Muscle of arm (tissue), 12 donors: Measurements from ENCODE around the gene SRSF4. TPM values are rescaled to one million over a fixed set of nuclear protein-coding genes. Genes with fewer than 3 reads are reported as not detected.
A peak's percentile ranks its signal among the peaks of the same experiment; 100 is the strongest.
"Not testable (repeated sequence)": the region's sequence is repeated elsewhere in the genome, so short reads cannot be mapped to it uniquely, and the experiment has no call there.

Source experiments
- DNase-seq: peaks from one replicate; pipeline ENCODE4 v3.0.0-alpha.2; 2013
- polyA plus RNA-seq, 12 donors: library from polyadenylated mRNA; unstranded; fragments of 120-200 nt; gene quantifications; one replicate each; pipeline ENCODE4 v1.2.1, GENCODE V29; 2013; ENCODE audit not compliant: insufficient read length in 12 of 12

The SRSF4 gene
- polyA plus RNA-seq, 12 donors = 50.8 to 138 (median 63.4) TPM

DNA sequence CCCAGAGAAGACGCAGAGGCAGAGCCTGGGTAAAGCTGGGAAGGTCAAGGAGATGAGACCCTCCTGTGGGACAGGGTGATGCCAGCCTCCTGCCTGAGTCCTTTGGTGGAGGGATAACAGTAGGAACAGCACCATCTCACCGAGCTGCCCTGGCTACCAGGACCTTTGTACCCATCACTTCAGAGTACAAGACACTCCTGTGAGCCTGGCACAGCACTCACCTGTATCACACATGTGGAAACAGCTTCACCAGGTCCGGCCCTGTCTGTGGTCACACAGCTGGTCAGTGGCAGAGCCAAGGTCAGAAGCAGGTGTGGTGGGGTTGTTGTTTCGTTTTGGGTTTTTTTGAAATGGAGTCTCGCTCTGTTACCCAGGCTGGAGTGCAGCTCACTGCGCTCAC is 53.0 kb downstream of the SRSF4 start:
- no peak for DNase-seq

DNA sequence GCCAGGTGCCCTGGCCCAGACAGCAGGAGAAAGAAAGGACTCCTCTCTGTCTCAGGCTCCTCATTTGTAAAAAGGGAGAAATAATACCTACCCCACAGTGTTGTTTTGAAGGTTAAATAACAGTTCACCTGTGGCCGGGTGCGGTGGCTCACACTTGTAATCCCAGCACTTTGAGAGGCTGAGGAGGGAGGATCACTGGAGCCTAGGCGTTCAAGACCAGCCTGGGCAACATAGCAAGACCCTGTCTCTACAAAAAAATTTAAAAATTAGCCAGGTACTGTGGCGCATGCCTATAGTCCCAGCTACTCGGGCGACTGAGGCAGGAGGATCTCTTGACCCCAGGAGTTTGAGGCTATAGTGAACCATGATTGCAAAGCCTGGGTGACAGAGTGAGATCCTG is 55.5 kb downstream of the SRSF4 start:
- no peak for DNase-seq

DNA sequence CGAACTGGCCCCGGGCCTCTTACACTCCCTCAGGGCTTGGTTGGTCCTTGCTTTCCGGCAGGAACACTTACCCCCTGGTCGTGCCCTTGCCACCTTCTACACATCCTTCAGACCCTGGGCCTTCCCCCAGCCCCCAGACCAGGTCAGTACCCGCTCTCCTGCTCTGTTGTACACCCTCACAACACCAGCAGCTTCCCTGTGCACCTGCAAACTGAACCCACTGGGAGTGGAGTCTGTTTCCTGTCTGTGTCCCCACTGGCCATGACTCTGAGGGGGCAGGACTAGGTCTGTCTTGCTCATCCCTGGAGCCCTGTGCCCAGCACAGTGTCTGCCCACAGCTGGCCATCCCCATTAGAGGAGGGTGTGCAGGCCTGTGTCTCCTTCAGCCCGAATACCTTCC is 55.9 kb downstream of the SRSF4 start:
- DNase-seq = no peak

GRCh38 chr1:29125237-29125641 is 56.5 kb downstream of the SRSF4 start:
- no peak for DNase-seq

DNA sequence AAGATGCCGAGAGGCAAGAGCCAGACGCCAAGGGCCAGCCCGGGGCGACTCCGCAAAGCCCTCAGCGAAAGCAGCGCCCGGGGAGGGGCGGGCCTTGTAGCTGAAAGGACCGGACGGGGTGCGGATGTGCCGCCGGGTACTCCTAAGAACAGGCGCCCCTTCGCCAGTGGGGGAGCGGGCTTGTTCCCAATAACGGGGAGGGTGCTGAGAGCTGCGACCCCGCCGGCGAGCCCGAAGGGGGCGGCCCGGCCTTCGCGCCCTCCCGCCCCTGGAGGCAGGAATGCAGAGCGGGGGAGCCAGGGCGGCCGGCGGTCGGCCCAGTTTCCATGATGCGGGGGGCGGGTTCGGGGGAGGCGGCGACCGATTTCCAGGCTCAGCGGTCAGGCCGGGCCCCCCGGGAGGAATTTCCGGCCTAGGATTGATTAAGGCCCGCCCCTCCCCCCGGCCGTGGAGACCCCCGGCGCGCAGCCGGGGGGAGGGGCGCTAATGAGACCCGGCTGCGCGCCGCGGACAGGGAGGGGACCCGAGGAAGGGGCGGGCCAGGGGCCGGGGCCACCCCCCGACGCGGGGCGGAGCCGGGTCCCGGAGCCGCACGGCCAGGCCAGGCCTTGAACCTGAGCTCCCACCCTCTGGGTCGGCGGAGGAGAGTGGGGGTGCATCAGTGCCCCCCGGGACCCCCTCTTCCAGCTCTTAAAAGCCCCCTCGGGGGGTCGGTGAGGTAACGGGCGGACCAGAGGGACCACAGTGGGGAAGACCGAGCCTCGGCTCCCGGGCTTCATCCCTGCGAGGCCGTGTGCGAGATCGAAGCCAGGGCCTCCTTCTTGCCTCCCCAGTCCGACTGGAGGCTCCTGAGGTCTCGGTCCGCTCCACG is 57.1 kb downstream of the SRSF4 start:
- peak; percentile 94 for DNase-seq

DNA sequence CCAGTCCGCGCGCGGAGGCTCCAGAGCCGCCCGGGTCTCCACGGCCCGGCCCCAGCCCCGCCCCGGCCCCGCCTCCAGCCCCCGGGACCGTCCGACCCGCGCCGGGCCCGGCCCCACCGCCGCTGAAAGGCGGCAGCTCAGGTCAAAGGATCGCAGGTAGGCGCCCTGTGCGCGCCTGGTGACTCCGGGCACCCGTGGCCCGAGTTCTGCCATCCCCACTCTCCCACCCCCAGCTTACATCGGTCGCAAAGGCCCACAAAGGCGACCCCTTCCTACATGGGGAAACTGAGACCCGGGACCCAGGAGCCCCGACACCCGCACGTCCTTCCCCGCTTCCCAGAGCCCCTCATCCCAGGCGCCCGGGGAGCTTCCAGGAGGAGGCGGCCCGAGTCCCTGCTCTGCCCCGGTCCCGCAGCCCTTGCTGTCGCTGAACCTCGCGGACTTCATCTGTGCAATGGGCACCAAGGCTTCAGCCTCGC is 57.8 kb downstream of the SRSF4 start, which contains the start of gene TMEM200B:
Gene TMEM200B (minus strand): TSS at position 17 of the 479 bp plus-strand sequence. CDS start 2,075 bp downstream, outside the sequence.
- no peak for DNase-seq

GRCh38 chr1:29123053-29123886 is 58.4 kb downstream of the SRSF4 start:
- peak; percentile 63 for DNase-seq

DNA sequence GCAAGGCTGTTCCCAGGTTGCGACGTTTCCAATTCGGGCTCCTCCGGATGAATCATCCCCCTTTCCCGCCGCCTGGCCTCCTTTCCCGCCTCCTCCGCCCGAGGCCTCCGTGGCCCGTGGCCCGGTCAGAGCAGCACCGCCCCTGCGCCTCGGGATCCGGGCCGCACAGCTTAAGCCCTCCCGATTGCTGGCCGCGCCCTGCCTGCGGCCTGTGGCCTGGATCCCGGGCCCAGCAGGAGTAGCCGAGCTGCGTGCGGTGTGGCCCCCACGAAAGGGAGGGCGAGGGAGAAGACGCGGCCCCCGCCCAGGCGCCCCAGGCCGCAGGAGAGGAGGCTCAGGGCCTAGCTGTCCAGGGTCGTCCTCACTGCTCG is 59.0 kb downstream of the SRSF4 start:
- peak; percentile 77 for DNase-seq

DNA sequence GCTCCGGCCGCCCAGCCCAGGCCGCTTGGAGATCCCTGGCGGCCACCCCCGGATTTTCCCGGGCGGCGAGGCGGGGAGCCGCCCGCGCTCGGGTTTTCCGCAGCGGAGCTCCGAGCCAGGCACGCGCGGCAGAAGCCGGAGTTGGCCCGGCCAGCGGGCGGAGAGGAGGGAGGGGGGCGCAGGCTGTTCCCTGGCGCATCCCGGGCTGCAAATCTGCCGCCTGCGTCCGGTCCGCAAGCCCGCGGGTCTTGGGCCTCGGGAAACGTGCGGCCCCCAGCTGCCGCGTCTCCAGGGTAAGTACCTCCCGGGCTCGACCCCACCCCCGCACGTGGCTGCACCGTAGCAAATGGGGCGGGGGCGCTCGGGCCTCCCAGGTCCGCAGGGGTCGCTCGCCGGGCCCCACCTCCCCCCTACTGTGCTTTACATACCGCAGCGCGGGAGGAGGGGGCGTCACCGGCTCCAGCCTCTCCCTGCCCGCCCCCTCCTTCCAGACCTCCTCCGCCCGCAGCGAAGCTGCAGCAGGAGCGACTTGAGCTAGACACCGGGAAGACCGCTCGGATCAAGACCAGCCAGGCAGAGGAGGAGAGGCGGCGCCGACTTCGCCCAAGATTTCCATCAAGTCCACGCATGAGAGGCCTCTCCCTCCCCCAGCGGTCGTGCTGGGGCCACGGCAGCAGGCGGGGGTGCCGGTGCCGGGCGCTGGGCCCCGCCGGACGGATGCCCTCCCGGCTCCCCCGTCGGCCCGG is 59.6 kb downstream of the SRSF4 start:
- no peak for DNase-seq

- DNase-seq = no peak
These were observed 60.2 kb downstream of the SRSF4 start for GRCh38 chr1:29121516-29121935.

- no peak for DNase-seq
These were observed 60.7 kb downstream of the SRSF4 start for GRCh38 chr1:29120947-29121485.

GRCh38 chr1:29120367-29120766 is 61.3 kb downstream of the SRSF4 start:
- no peak for DNase-seq

DNA sequence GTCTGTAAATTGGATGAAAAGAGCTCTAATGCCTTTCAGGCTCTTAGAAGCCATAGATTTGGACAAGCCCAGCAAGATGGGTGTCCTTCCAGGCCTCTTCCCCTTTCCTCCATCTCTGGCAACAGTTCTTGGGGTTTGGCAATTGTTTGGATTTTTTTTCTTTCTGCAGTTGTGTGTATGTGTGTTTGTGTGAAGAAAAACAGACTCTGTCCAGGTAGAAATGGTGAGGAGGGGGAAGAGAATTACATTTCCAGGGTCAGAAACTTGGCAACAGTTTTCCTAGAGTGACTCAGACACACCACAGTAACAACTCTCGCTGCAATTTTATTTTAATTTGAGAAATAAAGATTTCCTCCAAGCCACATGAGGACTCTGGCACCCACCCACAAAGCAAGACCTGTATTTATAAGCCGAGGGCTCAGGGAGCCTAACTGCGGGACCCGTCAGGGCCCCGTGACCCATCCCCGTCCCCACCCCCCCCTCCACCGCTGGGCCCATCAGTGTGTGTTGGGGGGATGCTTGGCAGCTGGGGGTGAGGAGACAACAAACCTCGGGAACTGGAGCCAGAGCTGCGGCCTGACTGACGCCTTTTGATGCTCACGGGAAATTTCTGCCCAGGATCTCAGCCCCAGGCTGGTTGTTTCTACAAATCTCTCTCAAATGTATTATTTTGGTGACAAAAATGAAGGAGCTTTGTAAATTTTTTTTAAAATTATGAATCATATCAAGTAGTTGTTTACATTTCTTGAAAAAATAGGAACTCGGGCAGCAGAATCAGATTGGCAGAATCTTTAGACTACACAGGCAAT is 62.4 kb downstream of the SRSF4 start:
- DNase-seq = no peak

DNA sequence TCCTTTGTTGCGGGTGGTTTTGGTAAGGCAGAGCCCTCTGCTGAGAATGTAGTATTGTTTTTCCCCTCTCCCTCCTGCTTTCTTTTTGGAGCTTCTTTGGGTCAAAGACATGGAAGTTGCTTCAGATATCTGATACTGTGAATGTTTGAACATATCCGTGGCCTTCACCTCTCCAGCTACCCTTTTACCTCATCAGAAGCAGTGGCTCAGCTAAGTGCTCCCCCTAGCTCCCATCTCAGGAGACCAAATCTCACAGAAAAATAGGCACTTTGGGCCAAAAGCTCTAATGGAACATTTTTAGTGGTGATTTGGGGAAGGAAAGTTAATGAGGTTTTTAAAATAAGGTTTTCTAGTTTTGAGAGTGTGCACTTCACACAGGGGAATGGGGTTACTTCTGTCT is 64.3 kb downstream of the SRSF4 start:
- no peak for DNase-seq

DNA sequence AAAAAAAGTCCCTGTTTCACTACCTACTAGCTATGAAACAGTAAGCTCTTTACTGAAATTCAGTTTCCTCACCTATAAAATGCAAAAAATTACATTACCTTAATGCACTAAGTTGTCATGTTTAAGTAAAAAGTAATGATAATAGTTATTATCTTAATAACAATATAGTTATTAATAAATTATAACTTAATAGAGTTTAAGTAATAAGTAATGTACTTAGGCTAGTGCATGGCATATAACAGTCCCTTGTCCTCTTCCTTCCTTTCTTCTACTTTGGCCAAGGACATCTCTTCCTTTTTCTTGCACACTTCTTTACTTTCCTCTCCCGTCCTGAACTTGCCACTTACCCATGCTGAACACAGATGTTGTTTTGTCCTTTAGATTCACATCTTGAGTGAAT is 67.0 kb downstream of the SRSF4 start:
- no peak for DNase-seq

- DNase-seq = no peak
These were observed 68.1 kb downstream of the SRSF4 start for GRCh38 chr1:29113413-29114117.

DNA sequence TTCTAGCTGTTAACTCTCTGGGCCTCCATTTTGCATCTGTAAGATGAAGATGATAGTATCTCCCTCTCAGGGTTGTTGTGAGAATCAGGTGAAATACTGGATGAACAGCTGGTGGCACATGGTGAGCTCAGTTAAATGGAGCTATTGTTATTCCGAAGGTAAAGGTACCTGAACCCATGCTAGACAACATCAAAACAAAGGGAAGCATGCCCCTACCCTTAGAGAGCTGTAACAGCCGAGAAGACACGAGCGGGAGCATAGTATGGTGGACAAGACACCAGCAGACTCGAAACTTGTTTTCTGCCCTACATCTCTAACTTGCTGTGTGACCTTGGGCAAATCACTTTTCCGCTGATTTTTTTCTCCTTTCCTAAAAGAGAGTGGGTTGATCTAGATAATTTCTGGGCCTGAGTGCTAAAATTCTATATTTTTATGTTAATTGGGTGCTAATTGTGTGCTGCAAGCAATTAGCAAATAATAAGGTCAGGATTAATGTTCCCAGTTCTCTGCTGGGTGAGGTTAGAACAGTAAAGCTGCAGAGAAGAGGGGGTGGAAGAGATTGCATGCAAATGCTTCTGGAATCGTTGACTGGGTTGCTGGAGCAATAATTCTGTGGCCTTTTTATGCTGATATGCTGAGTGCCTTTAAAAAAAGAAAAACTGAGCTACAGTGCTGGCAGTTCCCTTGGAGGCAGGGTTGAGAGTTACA is 68.8 kb downstream of the SRSF4 start:
- DNase-seq = no peak

DNA sequence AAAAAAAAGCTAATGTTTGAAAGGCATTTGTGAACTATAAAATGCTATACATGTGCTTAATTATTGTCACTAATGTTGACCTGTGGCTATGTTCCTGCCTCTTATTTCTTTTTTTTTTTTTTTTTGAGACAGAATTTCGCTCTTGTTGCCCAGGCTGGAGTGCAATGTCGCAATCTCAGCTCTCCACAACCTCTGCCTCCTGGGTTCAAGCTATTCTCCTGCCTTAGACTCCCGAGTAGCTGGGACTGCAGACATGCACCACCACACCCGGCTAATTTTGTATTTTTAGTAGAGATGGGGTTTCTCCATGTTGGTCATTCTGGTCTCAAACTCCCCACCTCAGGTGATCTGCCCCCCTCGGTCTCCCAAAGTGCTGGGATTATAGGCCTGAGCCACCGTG is 73.7 kb downstream of the SRSF4 start:
- not testable (repeated sequence) for DNase-seq

DNA sequence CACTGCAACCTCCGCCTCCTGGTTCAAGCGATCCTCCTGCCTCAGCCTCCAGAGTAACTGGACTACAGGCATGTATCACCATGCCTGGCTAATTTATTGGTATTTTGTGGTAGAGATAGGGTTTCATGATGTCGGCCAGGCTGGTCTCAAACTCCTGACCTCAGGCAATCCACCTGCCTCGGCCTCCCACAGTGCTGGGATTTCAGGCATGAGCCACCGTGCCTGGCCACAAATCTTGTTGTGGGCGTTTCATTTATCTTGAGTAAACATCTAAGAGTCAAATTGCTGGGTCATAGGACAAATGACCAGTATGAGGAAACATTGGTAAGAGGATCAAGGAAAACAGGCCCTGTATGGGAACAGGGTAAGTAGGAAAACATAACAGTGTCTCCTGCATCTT is 75.9 kb downstream of the SRSF4 start:
- DNase-seq = no peak
